GM13976 (cell line): Measurements from ENCODE around the gene RSL1D1.
"Not testable (repeated sequence)": the region's sequence is repeated elsewhere in the genome, so short reads cannot be mapped to it uniquely, and the experiment has no call there.

ENCODE experiments used
- DNase-seq: peaks from one replicate; pipeline ENCODE4 v3.0.0; 2012; ENCODE audit warnings: low spot score
- CTCF ChIP-seq: IDR thresholded peaks from 2 replicates; pipeline ENCODE4 v1.5.1; 2012; ENCODE audit warnings: borderline replicate concordance, mild to moderate bottlenecking; ENCODE audit not compliant: insufficient read depth; ENCODE audit errors: extremely low read depth, missing control alignments, control extremely low read depth
- in situ Hi-C: fragments of 300-500 bp; cut with MboI; formaldehyde crosslinking; loops from one replicate; pipeline ENCODE4 v1.12.0; 2022; ENCODE audit warnings: low sequenced_read_pairs, mixed read lengths, inconsistent platforms; ENCODE audit not compliant: unreplicated experiment

The RSL1D1 gene

GRCh38 chr16:11794996-11795886 lies 56.1 kb downstream of the RSL1D1 start:
- TF ChIP-seq CTCF: no peak
- in situ Hi-C loops: no loop called here
- DNase-seq: no peak

- DNase-seq: no peak
- in situ Hi-C loops: no loop called here
- TF ChIP-seq CTCF: no peak
Measured at GRCh38 chr16:11794447-11794846, 56.9 kb downstream of the RSL1D1 start.

- TF ChIP-seq CTCF: no peak
- DNase-seq: no peak
- in situ Hi-C loops: no loop called here
Measured at GRCh38 chr16:11793840-11794239, 57.5 kb downstream of the RSL1D1 start.

- no peak for TF ChIP-seq CTCF
- no peak for DNase-seq
- in situ Hi-C loops: no loop called here
Measured at GRCh38 chr16:11792410-11793241, 58.7 kb downstream of the RSL1D1 start.

- DNase-seq: no peak
- TF ChIP-seq CTCF: no peak
- in situ Hi-C loops: no loop called here
Measured at GRCh38 chr16:11791144-11791828, 60.1 kb downstream of the RSL1D1 start.

- DNase-seq: no peak
- TF ChIP-seq CTCF: no peak
- in situ Hi-C loops: no loop called here
Measured at GRCh38 chr16:11788914-11789313, 62.4 kb downstream of the RSL1D1 start.

GRCh38 chr16:11784980-11785599 lies 66.3 kb downstream of the RSL1D1 start:
- in situ Hi-C loops, DNase-seq: not testable (repeated sequence)

GRCh38 chr16:11784381-11784780 lies 67.0 kb downstream of the RSL1D1 start:
- DNase-seq, in situ Hi-C loops: not testable (repeated sequence)
